Activated naive CD8-positive, alpha-beta T cell treated with anti-CD3 and anti-CD28 coated beads, Interleukin-2, amount 50 U/mL, for 16 hours (primary cell): ENCODE data around the gene NCAPG2.

Experiments
- DNase-seq: peaks from one replicate; pipeline ENCODE4 v3.0.0-alpha.2; 2020; ENCODE audit warnings: low read depth, low spot score

Gene NCAPG2

DNA sequence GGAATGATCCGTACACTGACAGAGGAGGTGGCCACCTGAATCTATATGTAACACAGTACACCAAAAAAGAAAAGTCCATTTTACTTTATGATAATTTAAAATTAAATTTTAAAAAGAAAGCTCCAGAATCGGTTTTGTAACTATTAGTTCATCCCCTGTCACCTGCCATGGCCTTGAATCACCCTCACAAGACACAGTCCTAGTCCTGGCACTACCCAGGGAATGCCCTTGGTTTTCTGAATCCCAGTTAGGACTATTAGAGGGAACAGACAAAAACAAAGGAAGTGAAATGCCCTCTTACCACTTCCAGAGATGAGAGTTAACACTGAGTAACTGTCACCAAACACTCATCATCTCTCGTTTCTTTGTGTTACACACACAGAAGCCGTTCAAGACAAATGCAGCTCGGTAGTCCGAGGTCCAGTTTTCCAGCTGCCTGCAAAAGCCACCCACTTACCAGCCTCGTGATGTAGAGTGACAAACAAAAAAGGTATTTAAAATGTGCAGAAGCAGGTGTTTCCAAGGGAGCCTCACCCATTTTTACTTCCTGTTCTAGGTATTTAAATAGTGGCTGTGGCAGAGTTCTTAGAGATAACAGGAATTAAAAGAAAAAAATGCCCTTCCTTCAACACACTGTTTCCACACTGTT, 123.0 kb downstream of the NCAPG2 start:
- no peak for DNase-seq
